Measurements from ENCODE around the gene QSOX1.

DNA sequence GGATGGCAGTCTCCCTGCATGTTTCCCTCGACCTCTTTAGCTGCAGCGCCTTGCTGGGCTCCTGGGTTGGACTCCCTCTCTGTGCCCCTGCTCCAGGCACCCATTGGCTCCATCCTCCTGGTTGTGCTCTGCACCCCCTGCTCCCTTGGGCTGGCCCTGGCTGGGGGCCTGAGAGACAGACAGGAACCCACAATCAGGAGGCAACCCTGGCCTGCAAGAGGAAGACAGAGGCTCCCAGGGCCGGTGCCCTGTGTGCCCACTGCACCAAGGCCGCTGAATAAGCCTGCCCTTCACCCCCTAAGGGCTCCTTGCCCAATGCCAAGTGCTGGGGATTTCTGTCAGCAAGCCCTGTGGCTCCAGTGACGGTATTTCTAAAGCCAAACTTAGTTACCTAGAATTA, 43.9 kb downstream of the QSOX1 start:
- TF ChIP-seq CTCF (IDR thresholded peaks at IDR 0.05) (no peak), POLR2A (IDR thresholded peaks at IDR 0.05) (no peak)

Data from thyroid gland (tissue), 4 donors.